K562 treated with DMSO at 1 percent for 12 hours (cell line): ENCODE results near the gene APOBEC3B. TPM values are rescaled to one million over a fixed set of nuclear protein-coding genes. Genes with fewer than 3 reads are reported as not detected.

Source experiments
- total RNA-seq: library from RNA; unstranded; fragments of 300-600 nt; gene quantifications from 2 replicates; pipeline ENCODE4 v1.2.3, GENCODE V29; 2022; ENCODE audit not compliant: insufficient read depth

Gene APOBEC3B
- total RNA-seq: 47.6 and 70.1 TPM in 2 replicates

GRCh38 chr22:38981992-38982927, at the start of gene APOBEC3B:
TSS of gene APOBEC3B (plus strand) at chr22:38982347. CDS start at chr22:38982454, 107 bp downstream.

GRCh38 chr22:38957046-38957770, 24.9 kb upstream of the APOBEC3B start, which contains the start of gene APOBEC3A:
TSS of gene APOBEC3A (plus strand) at chr22:38957609. CDS start at chr22:38957692, 83 bp downstream.

GRCh38 chr22:39013942-39014722, 32.0 kb downstream of the APOBEC3B start, which contains the start of gene APOBEC3C:
TSS of gene APOBEC3C (plus strand) at chr22:39014257. CDS start at chr22:39014363, 106 bp downstream.

GRCh38 chr22:39040538-39041296, 58.6 kb downstream of the APOBEC3B start, which contains the start of gene APOBEC3F:
TSS of gene APOBEC3F (plus strand) at chr22:39040864. CDS start at chr22:39040961, 97 bp downstream.

Other genes starting within 250 kb of the APOBEC3B start
- 30.4 and 61.4 TPM in 2 replicates for gene SUN2, start 226.3 kb upstream of the APOBEC3B start, total RNA-seq
- gene DNAL4, start 188.2 kb upstream of the APOBEC3B start, total RNA-seq: 11.1 and 11.2 TPM in 2 replicates
- 2.1 and 4.1 TPM in 2 replicates for gene NPTXR, start 138.3 kb upstream of the APOBEC3B start, total RNA-seq
- gene CBX6, start 110.1 kb upstream of the APOBEC3B start, total RNA-seq: 6.4 and 11.5 TPM in 2 replicates
- not detected in 2 replicates for gene APOBEC3A, start 24.7 kb upstream of the APOBEC3B start, total RNA-seq
- 47.3 and 54.5 TPM in 2 replicates for gene APOBEC3C, start 31.9 kb downstream of the APOBEC3B start, total RNA-seq
- 2.7 and 11.2 TPM in 2 replicates for gene APOBEC3D, start 38.8 kb downstream of the APOBEC3B start, total RNA-seq
- gene APOBEC3F, start 58.5 kb downstream of the APOBEC3B start, total RNA-seq: 0.78 and 4.2 TPM in 2 replicates
- 7.4 and 11.1 TPM in 2 replicates for gene APOBEC3G, start 94.9 kb downstream of the APOBEC3B start, total RNA-seq
- not detected in 2 replicates for gene APOBEC3H, start 114.9 kb downstream of the APOBEC3B start, total RNA-seq
- gene CBX7, start 170.3 kb downstream of the APOBEC3B start, total RNA-seq: 5.1 and 7.3 TPM in 2 replicates